Cerebellar nuclear complex (tissue), 1 donor: ENCODE measurements around the gene FAM185A.
"Not testable (repeated sequence)": the region's sequence is repeated elsewhere in the genome, so short reads cannot be mapped to it uniquely, and the experiment has no call there.

Experiments
- DNase-seq, 2 experiments: peaks; one replicate each; lab custom pipeline; 2025; lab: John Stamatoyannopoulos, UW

Gene FAM185A

GRCh38 chr7:102778663-102779062 is 29.9 kb downstream of the FAM185A start:
- not testable (repeated sequence) for DNase-seq

DNA sequence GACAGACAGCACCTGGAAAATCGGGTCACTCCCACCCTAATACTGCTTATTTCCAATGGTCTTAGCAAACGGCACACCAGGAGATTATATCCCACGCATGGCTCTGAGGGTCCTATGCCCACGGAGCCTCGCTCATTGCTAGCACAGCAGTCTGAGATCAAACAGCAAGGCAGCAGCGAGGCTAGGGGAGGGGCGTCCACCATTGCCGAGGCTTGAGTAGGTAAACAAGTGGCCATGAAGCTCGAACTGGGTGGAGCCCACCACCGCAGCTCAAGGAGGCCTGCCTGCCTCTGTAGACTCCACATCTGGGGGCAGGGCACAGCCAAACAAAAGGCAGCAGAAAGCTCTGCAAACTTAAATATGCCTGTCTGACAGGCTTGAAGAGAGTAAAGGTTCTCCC is 32.1 kb downstream of the FAM185A start:
- not testable (repeated sequence) for DNase-seq

- not testable (repeated sequence) for DNase-seq
Observed at GRCh38 chr7:102788770-102789169, 40.0 kb downstream of the FAM185A start.

DNA sequence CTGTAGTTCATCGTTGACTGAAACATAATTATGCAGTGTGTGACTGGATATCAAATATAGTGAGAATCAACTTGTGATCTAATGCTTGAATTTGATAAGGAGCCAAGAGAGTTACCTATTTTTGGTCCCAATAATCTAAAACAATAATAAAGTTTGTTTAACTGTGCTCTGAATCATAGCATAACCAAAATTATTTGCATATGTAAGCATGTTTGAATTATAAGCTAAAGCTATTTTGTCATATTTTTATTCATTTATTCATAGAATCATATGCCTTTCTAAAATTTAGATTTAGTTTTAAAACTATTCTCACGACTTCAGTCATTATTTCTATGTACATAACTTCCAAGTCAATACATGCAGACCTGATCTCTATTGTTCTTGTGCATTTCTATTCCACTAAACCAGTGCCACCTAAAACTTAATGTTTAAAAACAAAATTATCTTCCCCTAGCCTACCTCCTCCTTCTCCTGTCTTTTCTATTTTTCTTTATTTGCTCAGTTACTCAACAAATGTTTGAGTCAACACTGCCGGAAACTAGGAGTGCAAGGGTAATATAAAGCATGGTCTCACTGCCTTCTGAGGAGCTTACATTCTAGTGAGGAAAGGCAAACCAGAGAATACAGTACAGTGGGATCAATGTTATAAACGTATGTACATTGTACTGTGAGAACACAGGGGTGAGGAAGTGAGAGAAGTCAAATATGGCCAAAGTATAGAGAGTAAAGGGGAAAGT is 41.7 kb downstream of the FAM185A start:
- DNase-seq = not testable (repeated sequence)

- DNase-seq = not testable (repeated sequence)
Observed at GRCh38 chr7:102791367-102791766, 42.6 kb downstream of the FAM185A start.

GRCh38 chr7:102791831-102792230 is 43.0 kb downstream of the FAM185A start:
- DNase-seq = not testable (repeated sequence)

DNA sequence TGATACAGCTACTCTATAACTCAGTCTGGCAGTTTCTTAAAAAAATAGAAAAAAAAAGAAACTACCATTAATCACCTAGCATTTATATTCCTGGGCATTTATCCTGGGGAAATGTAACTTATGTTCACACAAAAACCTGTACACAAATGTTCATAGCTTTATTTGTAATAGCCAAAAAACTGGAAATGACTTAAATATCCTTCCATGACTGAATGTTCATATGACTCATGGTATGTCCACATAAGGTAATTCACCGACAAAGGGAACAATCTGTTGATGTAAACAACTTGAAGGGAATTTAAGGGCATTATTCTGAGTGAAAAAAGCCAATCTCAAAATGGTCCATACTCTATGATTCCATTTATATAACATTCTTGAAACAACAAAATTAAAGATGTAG is 45.8 kb downstream of the FAM185A start:
- not testable (repeated sequence) for DNase-seq

DNA sequence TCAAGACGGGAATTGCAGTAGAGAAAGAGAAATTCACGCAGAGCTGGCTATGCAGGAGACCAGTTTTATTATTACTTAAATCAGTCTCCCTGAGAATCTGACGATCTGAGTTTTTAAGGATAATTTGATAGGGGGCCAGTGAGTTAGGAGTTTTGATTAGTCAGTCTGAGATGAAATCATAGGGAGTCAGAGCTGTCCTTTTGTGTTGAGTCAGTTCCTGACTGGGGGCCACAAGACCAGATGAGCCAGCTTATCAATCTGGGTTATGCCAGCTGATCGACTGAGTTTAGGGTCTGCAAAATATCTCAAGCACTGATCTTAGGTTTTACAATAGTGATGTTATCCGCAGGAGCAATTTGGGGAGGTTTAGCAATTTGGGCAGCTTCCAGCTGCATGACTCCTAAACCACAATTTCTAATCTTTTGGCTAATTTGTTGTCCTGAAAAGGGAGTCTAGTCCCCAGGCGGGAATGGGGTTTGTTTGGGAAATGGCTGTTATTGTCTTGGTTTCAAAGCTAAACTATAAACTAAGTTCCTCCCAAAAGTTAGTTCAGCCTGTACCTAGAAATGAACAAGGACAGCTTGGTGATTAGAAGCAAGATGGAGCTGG is 47.3 kb downstream of the FAM185A start:
- not testable (repeated sequence) for DNase-seq

- DNase-seq = no peak
Observed at GRCh38 chr7:102806613-102807012, 57.8 kb downstream of the FAM185A start.

- no peak for DNase-seq
Observed at GRCh38 chr7:102810916-102811315, 62.1 kb downstream of the FAM185A start.

DNA sequence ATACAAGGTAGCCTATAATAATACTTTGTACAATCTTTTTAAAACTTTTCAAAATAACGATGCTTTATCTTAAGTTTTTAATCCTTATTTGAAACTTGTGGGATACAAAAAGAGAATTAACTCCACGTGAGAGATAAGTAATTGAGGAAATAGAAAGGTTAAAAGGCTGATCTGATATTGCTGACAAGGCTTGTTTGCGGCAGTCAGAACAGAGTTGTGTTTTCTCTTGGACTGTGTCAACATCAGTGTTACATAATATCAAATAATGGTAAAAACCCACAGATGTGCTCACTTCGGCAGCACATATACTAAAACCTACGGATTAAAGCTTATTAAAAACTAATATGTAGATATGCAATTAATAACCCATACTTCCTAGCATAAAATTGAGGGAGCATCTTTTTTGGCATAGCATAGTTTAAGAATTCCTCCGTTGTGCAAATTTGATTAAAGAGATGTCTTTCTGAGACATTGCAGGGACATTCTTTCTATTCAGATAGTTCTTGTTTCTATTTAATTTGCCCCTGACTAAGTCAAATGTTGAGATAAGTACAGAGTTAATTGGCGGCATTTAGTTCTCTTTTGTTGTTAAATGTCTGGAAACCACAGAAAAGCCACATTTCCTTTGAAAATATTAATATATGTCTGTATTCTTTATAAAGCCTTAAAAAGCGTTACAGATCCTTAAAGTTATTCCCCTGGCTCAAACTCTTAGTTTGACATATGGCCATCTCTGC is 63.3 kb downstream of the FAM185A start:
- no peak for DNase-seq

- no peak for DNase-seq
Observed at GRCh38 chr7:102813191-102814024, 64.6 kb downstream of the FAM185A start.

GRCh38 chr7:102814025-102814471 is 65.2 kb downstream of the FAM185A start:
- DNase-seq = no peak

GRCh38 chr7:102817616-102818573 is 69.1 kb downstream of the FAM185A start:
- no peak for DNase-seq

GRCh38 chr7:102819151-102819550 is 70.4 kb downstream of the FAM185A start:
- no peak for DNase-seq

GRCh38 chr7:102821994-102822747 is 73.4 kb downstream of the FAM185A start:
- DNase-seq = no peak

DNA sequence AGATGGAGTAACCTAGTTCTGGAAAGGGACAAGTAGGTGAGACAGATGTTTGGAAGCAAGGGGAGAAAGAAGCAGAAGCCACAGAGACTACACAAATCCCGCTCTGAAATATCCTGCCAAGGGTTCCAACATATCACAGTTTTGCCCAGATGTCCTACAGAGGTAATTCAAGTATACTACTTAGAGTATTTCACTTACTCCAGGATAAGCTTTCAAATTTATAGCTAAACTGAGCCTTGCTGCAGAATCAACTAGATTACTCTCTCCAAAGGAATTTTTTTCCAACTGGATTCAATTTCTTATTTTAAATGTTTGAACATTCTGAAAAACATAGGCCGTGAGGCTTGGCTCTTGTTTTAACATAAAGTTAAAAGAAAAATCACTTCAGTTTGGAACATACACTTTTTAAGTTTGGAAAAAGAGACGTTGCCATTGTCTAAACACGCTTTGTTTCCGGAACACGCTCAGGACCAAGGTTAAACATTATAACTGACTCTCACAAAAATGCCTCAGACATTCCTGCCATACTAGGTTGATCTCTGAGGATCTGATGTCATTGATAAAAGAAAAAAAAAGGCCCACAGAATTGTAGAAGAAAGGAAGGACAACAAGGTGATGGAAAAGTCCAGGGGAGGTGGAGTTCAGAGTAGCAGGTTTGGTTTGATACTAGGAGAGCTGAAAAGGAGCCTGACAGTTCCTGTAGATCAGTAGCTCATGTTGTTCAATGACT is 74.8 kb downstream of the FAM185A start:
- DNase-seq = no peak

DNA sequence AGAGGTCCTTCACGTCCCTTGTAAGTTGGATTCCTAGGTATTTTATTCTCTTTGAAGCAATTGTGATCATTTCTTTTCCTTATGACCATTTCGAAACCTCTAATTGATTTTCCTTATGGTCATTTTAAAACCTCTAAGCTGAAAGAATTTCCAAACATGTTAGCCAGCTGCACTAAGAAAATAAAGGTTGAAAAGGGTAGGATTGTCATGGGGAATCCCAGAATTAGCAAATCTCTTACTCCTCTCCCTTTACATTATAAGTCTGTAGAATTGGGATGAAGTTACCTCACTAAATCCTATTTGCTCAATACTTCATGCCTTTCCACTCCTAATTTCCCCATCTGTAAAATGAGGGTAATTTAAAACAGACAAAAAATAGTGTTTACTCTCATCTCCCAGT is 79.5 kb downstream of the FAM185A start:
- no peak for DNase-seq

DNA sequence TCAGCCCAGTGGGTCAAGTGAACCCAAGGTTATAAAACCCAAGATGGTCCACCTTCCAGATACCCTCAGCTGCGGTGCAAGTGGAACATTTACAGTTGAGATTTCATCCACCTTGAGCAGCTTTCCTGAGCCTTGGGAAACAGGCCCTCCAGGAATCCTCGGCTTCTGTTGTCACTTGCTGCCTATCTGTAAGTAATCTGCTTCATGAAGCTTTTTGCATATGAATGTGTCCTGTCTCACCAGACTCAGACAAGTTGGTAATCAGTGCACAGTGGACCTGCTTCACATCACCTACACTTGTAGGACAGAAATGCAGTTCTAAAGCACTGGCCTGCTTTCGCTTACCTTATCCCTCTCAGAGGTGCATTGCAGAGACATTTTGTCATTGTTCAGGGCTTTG is 80.3 kb downstream of the FAM185A start:
- DNase-seq = no peak
